H9 (cell line): ENCODE measurements around the gene SPECC1. TPM values are rescaled to one million over a fixed set of nuclear protein-coding genes. Genes with fewer than 3 reads are reported as not detected.

Experiments
- DNase-seq: peaks from one replicate; pipeline ENCODE4 v3.0.0-alpha.2; 2017
- H2AFZ ChIP-seq: one replicate; pipeline ENCODE4 v1.6.1; 2013; ENCODE audit warnings: mild to moderate bottlenecking, low read length, control low read depth, moderate library complexity
- H2AK5ac ChIP-seq: 2 replicates; pipeline ENCODE4 v1.6.1; 2013; ENCODE audit warnings: low read length, control low read depth, mixed read lengths; ENCODE audit not compliant: insufficient read length
- H2BK120ac ChIP-seq: one replicate; pipeline ENCODE4 v1.6.1; 2013; ENCODE audit warnings: low read depth, mild to moderate bottlenecking, low read length, control low read depth, inconsistent platforms; ENCODE audit not compliant: poor library complexity, severe bottlenecking
- H2BK12ac ChIP-seq: 2 replicates; pipeline ENCODE4 v1.6.1; 2013; ENCODE audit warnings: low read length, control low read depth, mixed read lengths, low read depth; ENCODE audit not compliant: insufficient read length
- H2BK15ac ChIP-seq: 2 replicates; pipeline ENCODE4 v1.6.1; 2013; ENCODE audit warnings: low read depth, low read length, control low read depth
- H2BK20ac ChIP-seq: one replicate; pipeline ENCODE4 v1.6.1; 2013; ENCODE audit warnings: low read depth, mild to moderate bottlenecking, low read length, control low read depth, inconsistent platforms; ENCODE audit not compliant: poor library complexity, severe bottlenecking
- H2BK5ac ChIP-seq: 2 replicates; pipeline ENCODE4 v1.6.1; 2013; ENCODE audit warnings: low read length, control low read depth, mixed read lengths; ENCODE audit not compliant: insufficient read length
- H3K14ac ChIP-seq: 2 replicates; pipeline ENCODE4 v1.6.1; 2013; ENCODE audit warnings: low read length, control low read depth; ENCODE audit not compliant: insufficient read depth
- H3K18ac ChIP-seq: 2 replicates; pipeline ENCODE4 v1.6.1; 2013; ENCODE audit warnings: low read depth, mild to moderate bottlenecking, mixed read lengths, low read length, control low read depth; ENCODE audit not compliant: insufficient read length
- H3K23ac ChIP-seq: 2 replicates; pipeline ENCODE4 v1.6.1; 2013; ENCODE audit warnings: low read length, control low read depth, mixed read lengths, low read depth; ENCODE audit not compliant: insufficient read length
- H3K23me2 ChIP-seq: 2 replicates; pipeline ENCODE4 v1.6.1; 2013; ENCODE audit warnings: low read depth, mild to moderate bottlenecking, mixed read lengths, low read length, control low read depth; ENCODE audit not compliant: insufficient read length, poor library complexity, severe bottlenecking
- H3K27ac ChIP-seq: 2 replicates; pipeline ENCODE4 v1.5.1; 2013; ENCODE audit warnings: low read length, control low read depth, mixed read lengths, low read depth; ENCODE audit not compliant: insufficient read length
- H3K27me3 ChIP-seq: 2 replicates; pipeline ENCODE4 v1.6.1; 2013; ENCODE audit warnings: low read length, control low read depth, inconsistent platforms; ENCODE audit not compliant: insufficient read depth
- H3K4ac ChIP-seq: 2 replicates; pipeline ENCODE4 v1.6.1; 2013; ENCODE audit warnings: low read depth, mild to moderate bottlenecking, control low read depth, inconsistent platforms, low read length, moderate library complexity
- H3K4me1 ChIP-seq: 2 replicates; pipeline ENCODE4 v1.6.1; 2013; ENCODE audit warnings: low read length, control low read depth, inconsistent platforms; ENCODE audit not compliant: insufficient read depth
- H3K4me2 ChIP-seq: 2 replicates; pipeline ENCODE4 v1.6.1; 2013; ENCODE audit warnings: low read length, control low read depth, mixed read lengths; ENCODE audit not compliant: insufficient read length, insufficient read depth
- H3K56ac ChIP-seq: 2 replicates; pipeline ENCODE4 v1.6.1; 2013; ENCODE audit warnings: low read depth, mild to moderate bottlenecking, mixed read lengths, low read length, control low read depth; ENCODE audit not compliant: insufficient read length
- H3K79me1 ChIP-seq: 2 replicates; pipeline ENCODE4 v1.6.1; 2013; ENCODE audit warnings: low read depth, mild to moderate bottlenecking, moderate library complexity, low read length, control low read depth, inconsistent platforms; ENCODE audit not compliant: insufficient read depth, poor library complexity, severe bottlenecking
- H3K79me2 ChIP-seq: 2 replicates; pipeline ENCODE4 v1.6.1; 2013; ENCODE audit warnings: low read length, control low read depth, inconsistent platforms; ENCODE audit not compliant: insufficient read depth
- H3K9ac ChIP-seq: 2 replicates; pipeline ENCODE4 v1.6.1; 2013; ENCODE audit warnings: low read length, control low read depth, mixed read lengths; ENCODE audit not compliant: insufficient read length; ENCODE audit errors: extremely low read depth
- H3K9me3 ChIP-seq: one replicate; pipeline ENCODE4 v1.6.1; 2013; ENCODE audit warnings: low read depth, low read length, inconsistent platforms; ENCODE audit not compliant: control insufficient read depth
- H3T11ph ChIP-seq: one replicate; pipeline ENCODE4 v1.6.1; 2013; ENCODE audit warnings: mild to moderate bottlenecking, low read length, control low read depth, inconsistent platforms
- H4K20me1 ChIP-seq: one replicate; pipeline ENCODE4 v1.6.1; 2013; ENCODE audit not compliant: control insufficient read depth, insufficient read length, insufficient read depth
- H4K5ac ChIP-seq: 2 replicates; pipeline ENCODE4 v1.6.1; 2013; ENCODE audit warnings: low read depth, mild to moderate bottlenecking, mixed read lengths, low read length, control low read depth; ENCODE audit not compliant: insufficient read length
- H4K8ac ChIP-seq: replicated peaks from 2 replicates; pipeline ENCODE4 v1.6.1; 2013; ENCODE audit warnings: low read length, control low read depth, mixed read lengths, low read depth; ENCODE audit not compliant: insufficient read length
- H4K91ac ChIP-seq: 2 replicates; pipeline ENCODE4 v1.6.1; 2013; ENCODE audit warnings: low read depth, mild to moderate bottlenecking, moderate library complexity, mixed read lengths, low read length, control low read depth; ENCODE audit not compliant: insufficient read length
- H3K27ac Mint-ChIP-seq, 3 experiments: 2 replicates in 2 of 3; 3 replicates in 1 of 3; pipeline ENCODE4 v1.8.0; 2020 to 2021; ENCODE audit warnings: mixed read lengths in 3 of 3, mild to moderate bottlenecking in 1 of 3, moderate library complexity in 1 of 3
- H3K27me3 Mint-ChIP-seq: 2 replicates; pipeline ENCODE4 v1.8.0; 2021; ENCODE audit warnings: low read depth, mild to moderate bottlenecking, moderate library complexity, mixed read lengths
- H3K36me3 Mint-ChIP-seq, 3 experiments: 2 replicates in 2 of 3; 3 replicates in 1 of 3; pipeline ENCODE4 v1.8.0; 2020 to 2021; ENCODE audit warnings: low read depth in 3 of 3, mixed read lengths in 3 of 3; ENCODE audit not compliant: insufficient read depth in 1 of 3
- H3K4me1 Mint-ChIP-seq, 2 experiments: 2 replicates each; pipeline ENCODE4 v1.8.0; 2020; ENCODE audit warnings: mixed read lengths in 2 of 2
- H3K4me3 Mint-ChIP-seq, 2 experiments: 2 replicates in 1 of 2; 3 replicates in 1 of 2; pipeline ENCODE4 v1.8.0; 2020 to 2021; ENCODE audit warnings: mild to moderate bottlenecking in 2 of 2, mixed read lengths in 2 of 2, moderate library complexity in 1 of 2
- H3K9me3 Mint-ChIP-seq, 2 experiments: 2 replicates in 1 of 2; 3 replicates in 1 of 2; pipeline ENCODE4 v1.8.0; 2020; ENCODE audit warnings: mild to moderate bottlenecking in 2 of 2, mixed read lengths in 2 of 2, moderate library complexity in 1 of 2
- WGBS: extraction: QIAGEN DNeasy Blood & Tissue Kit; methylation state at CpG from one replicate; pipeline ENCODE4 v1.1.7; 2013; ENCODE audit warnings: missing lambda C conversion rate, low lambda C conversion rate, mixed read lengths; ENCODE audit not compliant: insufficient read length; ENCODE audit errors: extremely low coverage; 5-methylcytosine and 5-hydroxymethylcytosine counted together
- total RNA-seq: library from RNA; stranded (reverse); gene quantifications from 2 replicates; pipeline ENCODE4 v1.2.1, GENCODE V29; 2021
- TF ChIP-seq, protein P1 (sequence below): fragments of 200-600 bp; sonication (generic); conservative IDR thresholded peaks from 3 replicates; pipeline ENCODE4 v1.8.0; 2021; ENCODE audit warnings: antibody characterized with exemption, mild to moderate bottlenecking

Gene SPECC1
- total RNA-seq, 1 experiment from 2014 or later: 65.7 TPM

DNA sequence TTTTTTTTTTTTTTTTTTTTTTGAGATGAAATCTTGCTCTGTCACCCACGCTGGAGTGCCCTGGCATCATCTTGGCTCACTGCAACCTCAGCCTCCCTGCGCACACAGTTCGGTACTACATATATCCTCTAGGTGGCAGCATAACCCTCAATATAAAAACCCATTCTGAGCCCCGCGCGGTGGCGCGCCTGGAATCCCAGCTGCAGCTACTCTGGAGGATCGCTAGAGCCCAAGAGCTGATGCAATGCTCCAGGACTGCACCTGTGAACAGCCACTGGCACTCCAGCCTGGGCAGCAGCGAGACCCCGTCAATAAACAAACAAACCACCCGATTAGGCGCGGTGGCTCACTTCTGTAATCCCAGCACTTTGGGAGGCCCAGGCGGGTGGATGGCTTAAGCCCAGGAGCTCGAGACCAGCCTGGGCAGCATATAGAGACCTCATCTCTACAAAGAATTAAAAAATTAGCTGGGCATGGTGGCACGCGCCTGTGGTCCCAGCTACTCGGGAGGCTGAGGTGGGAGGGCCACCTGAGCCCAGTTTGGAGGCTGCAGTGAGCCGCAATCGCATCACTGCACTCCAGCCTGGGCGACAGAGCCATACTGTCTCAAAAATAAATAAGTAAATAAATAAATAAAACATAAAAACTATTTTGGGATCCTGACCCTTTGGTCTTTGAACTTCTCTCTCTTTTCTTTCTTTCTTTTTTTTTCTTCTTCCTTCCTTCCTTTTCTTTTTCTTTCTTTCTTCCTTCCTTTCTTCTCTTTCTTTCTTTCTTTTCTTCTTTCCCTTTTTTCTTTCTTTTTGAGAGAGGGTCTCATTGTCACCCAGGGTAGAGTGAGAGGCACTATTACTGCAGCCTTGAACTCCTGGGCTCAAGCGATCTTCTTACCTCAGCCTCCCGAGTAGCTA lies 16.1 kb upstream of the SPECC1 start:
- Histone ChIP-seq H3K4me1 (no peaks in the 10 kb centered on the region), H3K9me3 (no peaks in the 10 kb centered on the region), H3K18ac (no peak overlapping the region), H3K14ac (no peak overlapping the region), H3K9ac (no peak overlapping the region), H2BK12ac (no peak overlapping the region), H4K8ac (no peak overlapping the region), H3K23ac (no peak overlapping the region), H4K5ac (no peak overlapping the region), H3K23me2 (no peaks in the 10 kb centered on the region), H3K27me3 (no peaks in the 10 kb centered on the region), H4K91ac (no peak overlapping the region), H2AFZ (no peak overlapping the region), H3K27ac (no peak overlapping the region), H3K79me2 (no peaks in the 10 kb centered on the region), H4K20me1 (no peaks in the 10 kb centered on the region), H2BK5ac (no peak overlapping the region), H2BK15ac (no peak overlapping the region), H3K79me1 (no peaks in the 10 kb centered on the region), H3K4ac (no peak overlapping the region), H3T11ph (no peak overlapping the region), H2AK5ac (no peak overlapping the region), H2BK20ac (no peak overlapping the region), H3K4me2 (no peak overlapping the region), H3K56ac (no peak overlapping the region), H2BK120ac (no peak overlapping the region)
- Mint-ChIP-seq H3K36me3 (no peaks in the 10 kb centered on the region; a peak in 1 of 7 replicates), H3K9me3 (no peaks in the 10 kb centered on the region), H3K4me1 (peaks cover 9 to 13% of the 10 kb centered on the region in 2 experiments), H3K27ac (peak overlapping the region in 2 of 3 experiments; percentile 42 to 83; a peak in 1 of 7 replicates), H3K27me3 (no peaks in the 10 kb centered on the region), H3K4me3 (no peak overlapping the region; a peak in 1 of 5 replicates)
- peak; percentile 98 for DNase-seq
- no CpG with 5 or more reads among the region's 24 CpGs for WGBS
- TF ChIP-seq, protein P1, sequence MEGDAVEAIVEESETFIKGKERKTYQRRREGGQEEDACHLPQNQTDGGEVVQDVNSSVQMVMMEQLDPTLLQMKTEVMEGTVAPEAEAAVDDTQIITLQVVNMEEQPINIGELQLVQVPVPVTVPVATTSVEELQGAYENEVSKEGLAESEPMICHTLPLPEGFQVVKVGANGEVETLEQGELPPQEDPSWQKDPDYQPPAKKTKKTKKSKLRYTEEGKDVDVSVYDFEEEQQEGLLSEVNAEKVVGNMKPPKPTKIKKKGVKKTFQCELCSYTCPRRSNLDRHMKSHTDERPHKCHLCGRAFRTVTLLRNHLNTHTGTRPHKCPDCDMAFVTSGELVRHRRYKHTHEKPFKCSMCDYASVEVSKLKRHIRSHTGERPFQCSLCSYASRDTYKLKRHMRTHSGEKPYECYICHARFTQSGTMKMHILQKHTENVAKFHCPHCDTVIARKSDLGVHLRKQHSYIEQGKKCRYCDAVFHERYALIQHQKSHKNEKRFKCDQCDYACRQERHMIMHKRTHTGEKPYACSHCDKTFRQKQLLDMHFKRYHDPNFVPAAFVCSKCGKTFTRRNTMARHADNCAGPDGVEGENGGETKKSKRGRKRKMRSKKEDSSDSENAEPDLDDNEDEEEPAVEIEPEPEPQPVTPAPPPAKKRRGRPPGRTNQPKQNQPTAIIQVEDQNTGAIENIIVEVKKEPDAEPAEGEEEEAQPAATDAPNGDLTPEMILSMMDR: peak; percentile 84
